CD4-positive, alpha-beta T cell (primary cell): ENCODE results near the gene CD226. TPM values are rescaled to one million over a fixed set of nuclear protein-coding genes. Genes with fewer than 3 reads are reported as not detected.
"Not testable (repeated sequence)": the region's sequence is repeated elsewhere in the genome, so short reads cannot be mapped to it uniquely, and the experiment has no call there.

Experiments
- ATAC-seq: fragments of 200-7000 bp; cut with Tn5 transposase; one replicate; pipeline ENCODE4 v1.10.0; 2022; ENCODE audit warnings: mild to moderate bottlenecking; ENCODE audit not compliant: poor library complexity
- CTCF ChIA-PET: fragments of 350-600 bp; sonication (Branson Sonifier 250); formaldehyde crosslinking; loops from one replicate; lab custom pipeline; 2021; ENCODE audit warnings: antibody characterized with exemption, inconsistent platforms; lab: Charles Lee
- POLR2A ChIA-PET: fragments of 350-600 bp; sonication (Branson Sonifier 250); formaldehyde crosslinking; loops from one replicate; lab custom pipeline; 2021; ENCODE audit warnings: antibody characterized with exemption, inconsistent platforms; lab: Charles Lee
- DNase-seq, 14 experiments: peaks; one replicate each; pipeline ENCODE4 v3.0.0-alpha.2; 2013 to 2020; ENCODE audit warnings: mixed read lengths in 2 of 14
- H3K27ac ChIP-seq, 2 donors: one replicate each; pipeline versions ENCODE4 v1.5.1 to v1.7.0; 2013; ENCODE audit warnings: low read length in 2 of 2, low read depth in 1 of 2, mild to moderate bottlenecking in 1 of 2
- H3K27me3 ChIP-seq, 2 experiments: 1 replicate in 1 of 2; 2 replicates in 1 of 2; pipeline versions ENCODE4 v1.6.1 to v1.7.0; 2013; ENCODE audit warnings: low read length in 2 of 2, control low read depth in 1 of 2, mild to moderate bottlenecking in 1 of 2, moderate library complexity in 1 of 2; ENCODE audit not compliant: insufficient read depth in 2 of 2, control insufficient read depth in 1 of 2
- H3K36me3 ChIP-seq: one replicate; pipeline ENCODE4 v1.6.1; 2013; ENCODE audit warnings: low read length, control low read depth; ENCODE audit not compliant: insufficient read depth
- H3K4me1 ChIP-seq: one replicate; pipeline ENCODE4 v1.6.1; 2013; ENCODE audit warnings: low read length, control low read depth; ENCODE audit not compliant: insufficient read depth
- H3K4me3 ChIP-seq: one replicate; pipeline ENCODE4 v1.5.1; 2013; ENCODE audit warnings: mild to moderate bottlenecking, low read length, moderate library complexity
- H3K9me3 ChIP-seq, 2 experiments: 1 replicate in 1 of 2; 2 replicates in 1 of 2; pipeline versions ENCODE4 v1.6.1 to v1.7.0; 2013; ENCODE audit warnings: low read length in 2 of 2, mild to moderate bottlenecking in 2 of 2, control low read depth in 1 of 2, moderate library complexity in 1 of 2; ENCODE audit not compliant: control insufficient read depth in 1 of 2, insufficient read depth in 1 of 2
- H3K27ac Mint-ChIP-seq: one replicate; pipeline ENCODE4 v1.8.0; 2020; ENCODE audit warnings: mixed read lengths
- H3K27me3 Mint-ChIP-seq: one replicate; pipeline ENCODE4 v1.8.0; 2021; ENCODE audit warnings: mixed read lengths
- H3K36me3 Mint-ChIP-seq: one replicate; pipeline ENCODE4 v1.8.0; 2021; ENCODE audit warnings: low read depth, mixed read lengths
- H3K4me1 Mint-ChIP-seq: one replicate; pipeline ENCODE4 v1.8.0; 2021; ENCODE audit warnings: low read depth, mixed read lengths
- H3K4me3 Mint-ChIP-seq: one replicate; pipeline ENCODE4 v1.8.0; 2020; ENCODE audit warnings: mild to moderate bottlenecking, mixed read lengths
- H3K9me3 Mint-ChIP-seq: one replicate; pipeline ENCODE4 v1.8.0; 2020; ENCODE audit warnings: mixed read lengths
- CTCF ChIP-seq: fragments of 200-600 bp; IDR thresholded peaks from one replicate; pipeline ENCODE4 v1.8.0; 2022; ENCODE audit warnings: antibody characterized with exemption, mild to moderate bottlenecking
- intact Hi-C, 2 experiments: fragments of 100-400 bp; cut with DNase I in 1 of 2; cut with micrococcal nuclease in 1 of 2; formaldehyde crosslinking; loops; one replicate each; pipeline versions ENCODE4 v1.15.1 to v1.9.0; 2023 to 2025; cut with DNase I, micrococcal nuclease
- total RNA-seq, 174 experiments: library from RNA in 2 of 174; stranded (reverse) in 2 of 174; gene quantifications; one replicate each; pipeline ENCODE4 v1.2.3 and lab custom pipeline; 2021 to 2026

Gene CD226
- total RNA-seq, 2 experiments from 2014 or later: 74.0 to 74.8 TPM

- Histone ChIP-seq H3K27me3 (no peaks in the 10 kb centered on the region), H3K9me3 (no peaks in the 10 kb centered on the region), H3K4me3 (no peak overlapping the region), H3K36me3 (peaks cover 50% of the 10 kb centered on the region), H3K4me1 (peaks cover 4% of the 10 kb centered on the region), H3K27ac (no peak overlapping the region)
- intact Hi-C loops: no loop called here
- no peak for TF ChIP-seq CTCF
- Mint-ChIP-seq H3K4me1 (peaks cover 31% of the 10 kb centered on the region), H3K4me3 (no peak overlapping the region), H3K9me3 (no peaks in the 10 kb centered on the region), H3K36me3 (peaks cover 82% of the 10 kb centered on the region), H3K27me3 (no peaks in the 10 kb centered on the region), H3K27ac (no peak overlapping the region)
- ChIA-PET CTCF (no interaction called here), POLR2A (no interaction called here)
- DNase-seq: no peak
- ATAC-seq: no peak
Measured at GRCh38 chr18:69870736-69871135, 76.9 kb downstream of the CD226 start.

GRCh38 chr18:69866212-69866611, 81.5 kb downstream of the CD226 start:
- no peaks in the 10 kb centered on the region for H3K9me3 Mint-ChIP-seq
- H3K36me3 Mint-ChIP-seq: peaks cover 92% of the 10 kb centered on the region
- ChIA-PET POLR2A (interaction anchor here (1.0 kb wide), 1 partner anchor 32 kb away, joined by 4 read pairs; no protein-coding TSS in a partner anchor), CTCF (interaction anchor here (1.2 kb wide), 1 partner anchor 16 kb away, joined by 3 read pairs; no protein-coding TSS in a partner anchor)
- no peak for ATAC-seq
- TF ChIP-seq CTCF: no peak
- Histone ChIP-seq H3K36me3 (peaks cover 63% of the 10 kb centered on the region), H3K9me3 (no peaks in the 10 kb centered on the region), H3K27me3 (no peaks in the 10 kb centered on the region), H3K4me1 (no peaks in the 10 kb centered on the region), H3K27ac (no peak overlapping the region), H3K4me3 (no peak overlapping the region)
- no peak overlapping the region for H3K4me3 Mint-ChIP-seq
- intact Hi-C loops: no loop called here
- no peaks in the 10 kb centered on the region for H3K27me3 Mint-ChIP-seq
- DNase-seq: no peak
- peaks cover 5% of the 10 kb centered on the region for H3K4me1 Mint-ChIP-seq
- no peak overlapping the region for H3K27ac Mint-ChIP-seq

- H3K27me3 ChIP-seq: no peaks in the 10 kb centered on the region
- CTCF ChIA-PET: interaction anchor here (1.2 kb wide), 1 partner anchor 16 kb away, joined by 3 read pairs; no protein-coding TSS in a partner anchor
- H3K4me1 Mint-ChIP-seq: peaks cover 4% of the 10 kb centered on the region
- no peak overlapping the region for H3K4me3 Mint-ChIP-seq
- H3K4me3 ChIP-seq: no peak overlapping the region
- H3K36me3 ChIP-seq: peaks cover 61% of the 10 kb centered on the region
- ATAC-seq (no peak), DNase-seq (no peak)
- H3K27me3 Mint-ChIP-seq: no peaks in the 10 kb centered on the region
- H3K27ac Mint-ChIP-seq: no peak overlapping the region
- no peak overlapping the region for H3K27ac ChIP-seq
- POLR2A ChIA-PET: interaction anchor here (0.5 to 1.0 kb wide), 2 partner anchors 32 to 146 kb away, joined by 3 to 4 read pairs; no protein-coding TSS in a partner anchor
- no peak for TF ChIP-seq CTCF
- intact Hi-C loops: no loop called here
- H3K9me3 Mint-ChIP-seq: no peaks in the 10 kb centered on the region
- H3K9me3 ChIP-seq: no peaks in the 10 kb centered on the region
- peaks cover 88% of the 10 kb centered on the region for H3K36me3 Mint-ChIP-seq
- no peaks in the 10 kb centered on the region for H3K4me1 ChIP-seq
Measured at GRCh38 chr18:69865776-69866175, 81.9 kb downstream of the CD226 start.

- POLR2A ChIA-PET: interaction anchor here (1.2 to 1.4 kb wide), 2 partner anchors 10 to 52 kb away, joined by 3 read pairs; no protein-coding TSS in a partner anchor
Measured at GRCh38 chr18:69864802-69865201, 82.9 kb downstream of the CD226 start.

More at GRCh38 chr18:69864802-69865201, 82.9 kb downstream of the CD226 start:
- CTCF ChIA-PET, H3K4me1 Mint-ChIP-seq, DNase-seq, H3K4me3 Mint-ChIP-seq, H3K9me3 Mint-ChIP-seq, H3K4me3 ChIP-seq, H3K27me3 Mint-ChIP-seq, H3K27me3 ChIP-seq, H3K27ac Mint-ChIP-seq, H3K27ac ChIP-seq, H3K4me1 ChIP-seq, H3K9me3 ChIP-seq, intact Hi-C loops, ATAC-seq: not testable (repeated sequence)
- H3K36me3 Mint-ChIP-seq: peaks cover 85% of the 10 kb centered on the region
- H3K36me3 ChIP-seq: peaks cover 58% of the 10 kb centered on the region
